GM12878 (cell line): Measurements from ENCODE around the gene RASAL3. TPM values are rescaled to one million over a fixed set of nuclear protein-coding genes. Genes with fewer than 3 reads are reported as not detected.

Experiments
- ATAC-seq: fragments of 200-7000 bp; cut with Tn5 transposase; 3 replicates; pipeline ENCODE4 v1.9.1; 2020; ENCODE audit warnings: mild to moderate bottlenecking, moderate library complexity
- BruUV-seq: library from RNA; stranded (reverse); fragments of 400-500 nt; replicated peaks from 2 replicates; lab custom pipeline; 2021; lab: Mats Ljungman, UMichigan
- CTCF ChIA-PET: fragments of 300-600 bp; sonication (Branson Sonifier 250); formaldehyde crosslinking; extraction: SDS; loops from one replicate; lab custom pipeline; 2021; ENCODE audit warnings: inconsistent platforms; lab: Yijun Ruan, JAX
- POLR2A ChIA-PET: fragments of 350-600 bp; formaldehyde crosslinking; extraction: SDS; loops from one replicate; lab custom pipeline; 2021; ENCODE audit warnings: inconsistent platforms; lab: Charles Lee
- RAD21 ChIA-PET: fragments of 300-600 bp; sonication (Branson Sonifier 250); formaldehyde crosslinking; loops from one replicate; lab custom pipeline; 2023; ENCODE audit warnings: antibody characterized with exemption; ENCODE audit not compliant: unreplicated experiment; lab: Charles Lee
- SMC1A ChIA-PET: fragments of 300-600 bp; sonication (Branson Sonifier 250); formaldehyde crosslinking; loops from one replicate; lab custom pipeline; 2023; ENCODE audit not compliant: unreplicated experiment, uncharacterized antibody; lab: Charles Lee
- DNase-seq: peaks from one replicate; pipeline ENCODE4 v3.0.0-alpha.2; 2011; ENCODE audit warnings: low read depth, low spot score
- FAIRE-seq: peaks from 3 replicates; lab custom pipeline; 2011; peaks lifted over from hg19 to GRCh38; lab: Jason Lieb, UNC
- H2AFZ ChIP-seq: 2 replicates; pipeline ENCODE4 v1.6.0; 2011; ENCODE audit warnings: low read depth, low read length, control low read depth; ENCODE audit not compliant: control insufficient read depth
- H3K27ac ChIP-seq: 2 replicates; pipeline ENCODE4 v1.5.1; 2011; ENCODE audit warnings: control low read depth; ENCODE audit not compliant: control insufficient read depth, insufficient read depth
- H3K27me3 ChIP-seq, 2 experiments: replicated peaks in 1 of 2; 2 replicates each; pipeline versions ENCODE4 v1.6.0 to v1.6.1; 2011; ENCODE audit warnings: low read length in 1 of 2; ENCODE audit not compliant: control insufficient read depth in 2 of 2, insufficient read depth in 2 of 2
- H3K36me3 ChIP-seq, 2 experiments: 2 replicates each; pipeline ENCODE4 v1.5.1; 2011; ENCODE audit warnings: low read length in 1 of 2; ENCODE audit not compliant: control insufficient read depth in 2 of 2, insufficient read depth in 2 of 2
- H3K4me1 ChIP-seq: 2 replicates; pipeline ENCODE4 v1.6.1; 2011; ENCODE audit warnings: mild to moderate bottlenecking, low read length, moderate library complexity, mixed read lengths; ENCODE audit not compliant: control insufficient read depth, insufficient read depth
- H3K4me2 ChIP-seq: 2 replicates; pipeline ENCODE4 v1.6.0; 2011; ENCODE audit warnings: control low read depth; ENCODE audit not compliant: control insufficient read depth, insufficient read depth
- H3K4me3 ChIP-seq: fragments of 200-600 bp; sonication (generic); 2 replicates; pipeline ENCODE4 v1.5.1; 2016
- H3K79me2 ChIP-seq: 2 replicates; pipeline ENCODE4 v1.6.0; 2011; ENCODE audit warnings: low read length; ENCODE audit not compliant: control insufficient read depth, insufficient read depth
- H3K9ac ChIP-seq: 2 replicates; pipeline ENCODE4 v1.8.0; 2011; ENCODE audit warnings: low read length, control low read depth, mixed read lengths; ENCODE audit not compliant: control insufficient read depth, insufficient read depth
- H3K9me3 ChIP-seq: replicated peaks from 3 replicates; pipeline ENCODE4 v1.5.1; 2011; ENCODE audit warnings: mild to moderate bottlenecking, low read length; ENCODE audit not compliant: control insufficient read depth, insufficient read depth
- H4K20me1 ChIP-seq: 2 replicates; pipeline ENCODE4 v1.6.0; 2011; ENCODE audit not compliant: control insufficient read depth, insufficient read depth
- CHD4 ChIP-seq: fragments of 200-600 bp; sonication (generic); IDR thresholded peaks from 2 replicates; pipeline ENCODE4 v1.6.1; 2016; ENCODE audit warnings: mild to moderate bottlenecking
- HDGF ChIP-seq: fragments of 450-650 bp; IDR thresholded peaks from 2 replicates; pipeline ENCODE4 v1.6.1; 2016; ENCODE audit warnings: antibody characterized with exemption
- JUNB ChIP-seq: IDR thresholded peaks from 2 replicates; pipeline ENCODE4 v1.6.1; 2016; ENCODE audit warnings: antibody characterized with exemption, mild to moderate bottlenecking
- KAT2A ChIP-seq: conservative IDR thresholded peaks from 2 replicates; pipeline ENCODE4 v1.6.1; 2011; ENCODE audit warnings: low read depth, low read length; ENCODE audit not compliant: control insufficient read depth
- NFIC ChIP-seq: IDR thresholded peaks from 2 replicates; pipeline ENCODE4 v1.6.1; 2012; ENCODE audit warnings: low read depth, mild to moderate bottlenecking, inconsistent platforms, low read length, moderate library complexity
- RELB ChIP-seq: fragments of 450-650 bp; IDR thresholded peaks from 2 replicates; pipeline ENCODE4 v1.6.1; 2017; ENCODE audit warnings: low read depth, mild to moderate bottlenecking, moderate library complexity
- RUNX3 ChIP-seq: IDR thresholded peaks from 2 replicates; pipeline ENCODE4 v1.6.1; 2012; ENCODE audit warnings: low read length, inconsistent platforms
- SMAD1 ChIP-seq: fragments of 450-650 bp; IDR thresholded peaks from 2 replicates; pipeline ENCODE4 v1.6.1; 2018; ENCODE audit warnings: mild to moderate bottlenecking, low read depth; ENCODE audit not compliant: partially characterized antibody
- SP1 ChIP-seq: IDR thresholded peaks from one replicate; pipeline ENCODE4 v1.6.1; 2011; ENCODE audit warnings: low read depth, low read length
- SUPT20H ChIP-seq: IDR thresholded peaks from 2 replicates; pipeline ENCODE4 v1.6.1; 2011; ENCODE audit warnings: low read depth, mild to moderate bottlenecking, low read length, moderate library complexity, borderline replicate concordance; ENCODE audit not compliant: control insufficient read depth
- WGBS: methylation state at CpG from one replicate; pipeline ENCODE4 v1.1.6; 2016; ENCODE audit warnings: low lambda C conversion rate; ENCODE audit not compliant: insufficient replicate concordance, insufficient coverage; ENCODE audit errors: missing lambda C conversion rate; 5-methylcytosine and 5-hydroxymethylcytosine counted together
- in situ Hi-C: fragments of 300-500 bp; cut with MboI; formaldehyde crosslinking; loops from 9 replicates; pipeline ENCODE4 v1.14.3; 2018; ENCODE audit warnings: mixed read lengths
- intact Hi-C: fragments of 100-400 bp; cut with micrococcal nuclease; formaldehyde crosslinking; loops from one replicate; pipeline ENCODE4 v1.14.2; 2022; ENCODE audit not compliant: unreplicated experiment
- polyA plus RNA-seq, 11 experiments: library from polyadenylated mRNA; depleted of rRNA in 4 of 11; unstranded in 6 of 11; stranded (reverse) in 5 of 11; fragments of >200 nt; fragmentation: Nextera tagmentation in 4 of 11; fragmentation: Illumina TruSeq in 1 of 11; extraction: Ambion mirVana in 4 of 11; extraction: Trizol in 1 of 11; gene quantifications; 1 replicate in 1 of 11; 2 replicates in 10 of 11; pipeline versions ENCODE4 v1.2.1 to v1.2.3, GENCODE V29; 2011 to 2016; ENCODE audit warnings: inconsistent platforms in 2 of 11, missing spikeins in 2 of 11, low read depth in 1 of 11
- total RNA-seq, 4 experiments: library from RNA; depleted of rRNA in 3 of 4; stranded (reverse); fragments of >200 nt in 3 of 4; fragmentation: Illumina TruSeq in 1 of 4; extraction: Trizol in 1 of 4; gene quantifications; 2 replicates each; pipeline versions ENCODE4 v1.2.1 to v1.2.3, GENCODE V29; 2013 to 2021
- TF ChIP-seq, protein P1 (sequence below): IDR thresholded peaks from 2 replicates; pipeline ENCODE4 v1.6.1; 2012; ENCODE audit warnings: low read depth, low read length, improper control_type of control experiment
- TF ChIP-seq, protein P2 (sequence below): fragments of 450-650 bp; IDR thresholded peaks from 2 replicates; pipeline ENCODE4 v1.6.1; 2017; ENCODE audit warnings: mild to moderate bottlenecking, moderate library complexity

RASAL3 gene
- total and polyA plus RNA-seq, 10 of the 15 experiments (the other 5 are each of a cell fraction or from before 2014, with no cell fraction given): 1.7 to 81.3 (median 23.2) TPM

- TF ChIP-seq JUNB: no peak
Observed at GRCh38 chr19:15439078-15439799, 25.1 kb downstream of the RASAL3 start (continued).

- H3K79me2 ChIP-seq: no peaks in the 10 kb centered on the region
- intact Hi-C loops: no loop called here
- ATAC-seq: no peak
- no peak overlapping the region for H3K9ac ChIP-seq
- WGBS: 90% methylated on average over 24 of the region's 27 CpGs
- no peaks in the 10 kb centered on the region for H3K9me3 ChIP-seq
- SMC1A ChIA-PET: no interaction called here
- H3K36me3 ChIP-seq: no peaks in the 10 kb centered on the region
- no peaks in the 10 kb centered on the region; the same call in 1 of the 2 replicates for H4K20me1 ChIP-seq
- TF ChIP-seq RUNX3 (no peak), SUPT20H (no peak), SP1 (no peak), KAT2A (no peak), NFIC (no peak), SMAD1 (no peak), RELB (no peak), HDGF (no peak), CHD4 (no peak)
- TF ChIP-seq, protein P1, sequence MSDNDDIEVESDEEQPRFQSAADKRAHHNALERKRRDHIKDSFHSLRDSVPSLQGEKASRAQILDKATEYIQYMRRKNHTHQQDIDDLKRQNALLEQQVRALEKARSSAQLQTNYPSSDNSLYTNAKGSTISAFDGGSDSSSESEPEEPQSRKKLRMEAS: no peak
- TF ChIP-seq, protein P2, sequence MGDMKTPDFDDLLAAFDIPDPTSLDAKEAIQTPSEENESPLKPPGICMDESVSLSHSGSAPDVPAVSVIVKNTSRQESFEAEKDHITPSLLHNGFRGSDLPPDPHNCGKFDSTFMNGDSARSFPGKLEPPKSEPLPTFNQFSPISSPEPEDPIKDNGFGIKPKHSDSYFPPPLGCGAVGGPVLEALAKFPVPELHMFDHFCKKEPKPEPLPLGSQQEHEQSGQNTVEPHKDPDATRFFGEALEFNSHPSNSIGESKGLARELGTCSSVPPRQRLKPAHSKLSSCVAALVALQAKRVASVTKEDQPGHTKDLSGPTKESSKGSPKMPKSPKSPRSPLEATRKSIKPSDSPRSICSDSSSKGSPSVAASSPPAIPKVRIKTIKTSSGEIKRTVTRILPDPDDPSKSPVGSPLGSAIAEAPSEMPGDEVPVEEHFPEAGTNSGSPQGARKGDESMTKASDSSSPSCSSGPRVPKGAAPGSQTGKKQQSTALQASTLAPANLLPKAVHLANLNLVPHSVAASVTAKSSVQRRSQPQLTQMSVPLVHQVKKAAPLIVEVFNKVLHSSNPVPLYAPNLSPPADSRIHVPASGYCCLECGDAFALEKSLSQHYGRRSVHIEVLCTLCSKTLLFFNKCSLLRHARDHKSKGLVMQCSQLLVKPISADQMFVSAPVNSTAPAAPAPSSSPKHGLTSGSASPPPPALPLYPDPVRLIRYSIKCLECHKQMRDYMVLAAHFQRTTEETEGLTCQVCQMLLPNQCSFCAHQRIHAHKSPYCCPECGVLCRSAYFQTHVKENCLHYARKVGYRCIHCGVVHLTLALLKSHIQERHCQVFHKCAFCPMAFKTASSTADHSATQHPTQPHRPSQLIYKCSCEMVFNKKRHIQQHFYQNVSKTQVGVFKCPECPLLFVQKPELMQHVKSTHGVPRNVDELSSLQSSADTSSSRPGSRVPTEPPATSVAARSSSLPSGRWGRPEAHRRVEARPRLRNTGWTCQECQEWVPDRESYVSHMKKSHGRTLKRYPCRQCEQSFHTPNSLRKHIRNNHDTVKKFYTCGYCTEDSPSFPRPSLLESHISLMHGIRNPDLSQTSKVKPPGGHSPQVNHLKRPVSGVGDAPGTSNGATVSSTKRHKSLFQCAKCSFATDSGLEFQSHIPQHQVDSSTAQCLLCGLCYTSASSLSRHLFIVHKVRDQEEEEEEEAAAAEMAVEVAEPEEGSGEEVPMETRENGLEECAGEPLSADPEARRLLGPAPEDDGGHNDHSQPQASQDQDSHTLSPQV: no peak
- TF ChIP-seq, all 136 proteins: peak for 0
- no TSS peak for BruUV-seq
- ChIA-PET CTCF (no interaction called here), RAD21 (no interaction called here), POLR2A (interaction anchor here (1.1 kb wide), 1 partner anchor 28 kb away, joined by 4 read pairs; no protein-coding TSS in a partner anchor)
- Histone ChIP-seq H2AFZ (no peak overlapping the region), H3K4me2 (no peak overlapping the region), H3K27me3 (no peaks in the 10 kb centered on the region), H3K4me3 (no peak overlapping the region), H3K27ac (no peak overlapping the region), H3K4me1 (no peaks in the 10 kb centered on the region; the same call in 1 of the 2 replicates)
- in situ Hi-C loops: no loop called here
- DNase-seq (no peak), FAIRE-seq (no peak)
Observed at GRCh38 chr19:15438577-15438976, 25.8 kb downstream of the RASAL3 start.
